ENCODE measurements around the gene PAQR3. TPM values are rescaled to one million over a fixed set of nuclear protein-coding genes. Genes with fewer than 3 reads are reported as not detected.
"Not testable (repeated sequence)": the region's sequence is repeated elsewhere in the genome, so short reads cannot be mapped to it uniquely, and the experiment has no call there.

The PAQR3 gene
- total and polyA plus RNA-seq, 2 experiments from 2014 or later, result 17.3 to 17.8 TPM

DNA sequence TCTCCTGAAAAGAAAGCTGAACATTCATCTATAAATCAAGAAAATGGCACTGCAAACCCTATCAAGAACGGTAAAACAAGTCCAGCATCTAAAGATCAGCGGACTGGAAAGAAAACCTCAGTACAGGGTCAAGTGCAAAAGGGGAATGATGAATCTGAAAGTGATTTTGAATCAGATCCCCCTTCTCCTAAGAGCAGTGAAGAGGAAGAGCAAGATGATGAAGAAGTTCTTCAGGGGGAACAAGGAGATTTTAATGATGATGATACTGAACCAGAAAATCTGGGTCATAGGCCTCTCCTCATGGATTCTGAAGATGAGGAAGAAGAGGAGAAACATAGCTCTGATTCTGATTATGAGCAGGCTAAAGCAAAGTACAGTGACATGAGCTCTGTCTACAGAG, 28.6 kb downstream of the PAQR3 start:
- Histone ChIP-seq H3K4me3 (no peak overlapping the region), H3K4me1 (ENCODE audit: low read depth) (no peaks in the 10 kb centered on the region), H3K27me3 (no peaks in the 10 kb centered on the region), H3K27ac (no peak overlapping the region), H3K36me3 (peaks cover 4% of the 10 kb centered on the region), H3K9me3 (ENCODE audit: low read depth) (no peaks in the 10 kb centered on the region)
- TF ChIP-seq, protein P1, sequence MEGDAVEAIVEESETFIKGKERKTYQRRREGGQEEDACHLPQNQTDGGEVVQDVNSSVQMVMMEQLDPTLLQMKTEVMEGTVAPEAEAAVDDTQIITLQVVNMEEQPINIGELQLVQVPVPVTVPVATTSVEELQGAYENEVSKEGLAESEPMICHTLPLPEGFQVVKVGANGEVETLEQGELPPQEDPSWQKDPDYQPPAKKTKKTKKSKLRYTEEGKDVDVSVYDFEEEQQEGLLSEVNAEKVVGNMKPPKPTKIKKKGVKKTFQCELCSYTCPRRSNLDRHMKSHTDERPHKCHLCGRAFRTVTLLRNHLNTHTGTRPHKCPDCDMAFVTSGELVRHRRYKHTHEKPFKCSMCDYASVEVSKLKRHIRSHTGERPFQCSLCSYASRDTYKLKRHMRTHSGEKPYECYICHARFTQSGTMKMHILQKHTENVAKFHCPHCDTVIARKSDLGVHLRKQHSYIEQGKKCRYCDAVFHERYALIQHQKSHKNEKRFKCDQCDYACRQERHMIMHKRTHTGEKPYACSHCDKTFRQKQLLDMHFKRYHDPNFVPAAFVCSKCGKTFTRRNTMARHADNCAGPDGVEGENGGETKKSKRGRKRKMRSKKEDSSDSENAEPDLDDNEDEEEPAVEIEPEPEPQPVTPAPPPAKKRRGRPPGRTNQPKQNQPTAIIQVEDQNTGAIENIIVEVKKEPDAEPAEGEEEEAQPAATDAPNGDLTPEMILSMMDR (IDR thresholded peaks at IDR 0.05; ENCODE audit: low read depth, low read length), result no peak
- no peak for DNase-seq (ENCODE audit: low read depth in 1 of 2, low spot score in 1 of 2)

DNA sequence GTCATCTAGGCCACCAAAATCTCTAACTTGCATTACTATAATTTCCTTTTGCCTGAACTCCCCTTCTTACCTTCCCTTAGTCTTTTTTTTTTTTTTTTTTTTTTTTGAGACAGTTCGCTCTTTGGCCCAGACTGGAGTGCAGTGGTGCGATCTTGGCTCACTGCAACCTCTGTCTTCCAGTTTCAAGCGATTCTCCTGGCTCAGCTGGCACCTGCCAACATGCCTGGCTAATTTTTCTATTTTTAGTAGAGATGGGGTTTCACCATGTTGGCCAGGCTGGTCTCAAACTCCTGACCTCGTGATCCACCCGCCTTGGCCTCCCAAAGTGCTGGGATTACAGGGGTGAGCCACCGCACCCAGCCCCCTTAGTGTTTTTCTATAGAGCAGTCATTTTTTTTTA, 30.3 kb downstream of the PAQR3 start:
- not testable (repeated sequence) for H3K36me3 ChIP-seq; H3K9me3 ChIP-seq (ENCODE audit: low read depth); H3K27ac ChIP-seq; H3K27me3 ChIP-seq; H3K4me3 ChIP-seq; DNase-seq (ENCODE audit: low read depth in 1 of 2, low spot score in 1 of 2); H3K4me1 ChIP-seq (ENCODE audit: low read depth)

DNA sequence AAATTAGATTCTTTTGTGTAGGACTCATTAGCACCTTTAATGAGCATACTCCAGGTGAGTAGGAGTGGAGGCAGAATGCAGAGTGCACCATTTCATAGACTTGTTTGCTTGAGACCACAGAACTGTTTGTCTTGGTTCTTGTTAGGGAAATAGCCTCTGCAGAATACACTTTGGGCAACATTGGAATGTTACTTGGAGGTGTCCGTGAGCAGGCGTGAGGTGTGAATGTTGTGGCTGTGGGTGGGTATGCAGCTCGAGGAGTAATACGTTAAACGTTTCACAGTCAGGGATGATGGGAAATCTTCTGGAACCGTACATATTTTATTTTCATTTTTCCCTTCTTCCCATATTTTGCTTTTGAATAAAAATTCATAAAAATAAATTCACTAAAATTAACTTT, 31.6 kb downstream of the PAQR3 start:
- no peaks in the 10 kb centered on the region for H3K4me1 ChIP-seq (ENCODE audit: low read depth)
- no peaks in the 10 kb centered on the region for H3K27me3 ChIP-seq
- peaks cover 4% of the 10 kb centered on the region for H3K36me3 ChIP-seq
- H3K27ac ChIP-seq, result no peak overlapping the region
- TF ChIP-seq, protein P1 (IDR thresholded peaks at IDR 0.05; ENCODE audit: low read depth, low read length), result no peak
- H3K4me3 ChIP-seq, result no peak overlapping the region
- no peaks in the 10 kb centered on the region for H3K9me3 ChIP-seq (ENCODE audit: low read depth)
- DNase-seq (ENCODE audit: low read depth in 1 of 2, low spot score in 1 of 2), result no peak

DNA sequence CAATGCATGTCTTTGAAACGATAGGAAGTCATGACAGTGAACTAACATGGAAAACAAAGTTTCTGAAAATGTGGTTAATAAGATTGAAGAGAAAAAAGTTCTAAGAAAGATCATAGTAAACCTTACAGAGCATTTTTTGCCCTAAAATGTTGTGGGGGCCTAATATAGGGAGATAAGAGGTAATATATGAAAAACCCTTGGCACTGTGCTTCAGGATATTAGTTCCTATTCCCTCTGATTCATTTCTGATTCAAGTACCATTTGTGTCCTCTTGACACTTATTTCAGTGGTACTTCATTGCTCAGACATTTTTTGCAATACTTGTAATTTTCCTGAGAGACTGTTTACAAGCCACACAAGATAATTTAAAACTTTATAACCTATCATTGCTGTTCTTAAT, 35.1 kb downstream of the PAQR3 start:
- H3K27ac ChIP-seq, result no peak overlapping the region
- H3K9me3 ChIP-seq (ENCODE audit: low read depth), result no peaks in the 10 kb centered on the region
- TF ChIP-seq, protein P1 (IDR thresholded peaks at IDR 0.05; ENCODE audit: low read depth, low read length), result no peak
- no peak overlapping the region for H3K4me3 ChIP-seq
- no peak for DNase-seq (ENCODE audit: low read depth in 1 of 2, low spot score in 1 of 2)
- H3K36me3 ChIP-seq, result no peaks in the 10 kb centered on the region
- H3K27me3 ChIP-seq, result no peaks in the 10 kb centered on the region
- no peaks in the 10 kb centered on the region for H3K4me1 ChIP-seq (ENCODE audit: low read depth)

DNA sequence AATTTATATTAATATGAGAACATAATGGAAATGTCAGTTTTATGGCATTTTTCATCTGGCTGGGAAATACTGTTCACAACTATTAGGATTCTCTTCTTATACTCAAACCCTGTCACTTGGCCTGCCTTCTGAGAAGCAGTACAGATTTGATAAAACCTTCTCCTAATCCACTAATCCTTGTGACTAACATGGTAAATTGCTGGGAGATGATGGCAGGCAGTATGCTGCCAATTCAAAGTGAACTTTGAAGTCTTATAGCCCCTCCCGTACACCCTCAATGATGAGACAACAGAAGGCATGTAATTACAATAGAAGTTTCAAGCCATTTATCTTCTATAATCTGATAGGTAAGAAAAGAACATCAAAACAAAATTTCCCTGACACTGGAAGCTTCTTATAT, 36.9 kb downstream of the PAQR3 start:
- no peaks in the 10 kb centered on the region for H3K27me3 ChIP-seq
- no peaks in the 10 kb centered on the region for H3K36me3 ChIP-seq
- no peaks in the 10 kb centered on the region for H3K4me1 ChIP-seq (ENCODE audit: low read depth)
- H3K4me3 ChIP-seq, result no peak overlapping the region
- no peak for DNase-seq (ENCODE audit: low read depth in 1 of 2, low spot score in 1 of 2)
- no peaks in the 10 kb centered on the region for H3K9me3 ChIP-seq (ENCODE audit: low read depth)
- H3K27ac ChIP-seq, result no peak overlapping the region
- TF ChIP-seq, protein P1 (IDR thresholded peaks at IDR 0.05; ENCODE audit: low read depth, low read length), result no peak

DNA sequence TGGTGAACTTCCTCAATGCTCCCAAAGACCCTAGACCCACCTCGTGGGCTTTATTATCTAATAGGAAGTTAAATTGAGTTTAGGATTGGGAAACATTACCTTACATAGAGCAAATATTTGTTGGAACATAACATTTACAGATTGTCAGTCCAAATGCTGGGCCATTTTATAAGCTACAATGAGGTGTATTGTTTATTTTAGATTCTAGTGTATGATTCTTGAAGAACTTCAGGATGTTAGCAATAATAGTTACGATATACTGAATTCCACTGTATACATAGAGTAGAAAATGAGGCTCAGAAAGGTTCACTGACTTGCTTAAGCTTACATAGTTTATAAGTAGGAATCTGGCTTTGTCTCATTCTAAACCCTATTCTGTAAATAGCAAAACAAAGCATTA, 37.4 kb downstream of the PAQR3 start:
- Histone ChIP-seq H3K36me3 (no peaks in the 10 kb centered on the region), H3K9me3 (ENCODE audit: low read depth) (no peaks in the 10 kb centered on the region), H3K4me1 (ENCODE audit: low read depth) (no peaks in the 10 kb centered on the region), H3K4me3 (no peak overlapping the region), H3K27ac (no peak overlapping the region), H3K27me3 (no peaks in the 10 kb centered on the region)
- TF ChIP-seq, protein P1 (IDR thresholded peaks at IDR 0.05; ENCODE audit: low read depth, low read length), result no peak
- no peak for DNase-seq (ENCODE audit: low read depth in 1 of 2, low spot score in 1 of 2)
